COLO829 (cell line): ENCODE results near the gene GPATCH2.

ENCODE experiments used
- DNase-seq: peaks from one replicate; pipeline ENCODE4 v3.0.0; 2012; ENCODE audit warnings: low spot score

Gene GPATCH2

GRCh38 chr1:217577336-217577735, 53.6 kb downstream of the GPATCH2 start:
- DNase-seq, result no peak

- no peak for DNase-seq
Measured at GRCh38 chr1:217574265-217574949, 56.5 kb downstream of the GPATCH2 start.

- DNase-seq, result no peak
Measured at GRCh38 chr1:217569021-217569420, 61.9 kb downstream of the GPATCH2 start.

GRCh38 chr1:217568200-217568599, 62.7 kb downstream of the GPATCH2 start:
- DNase-seq, result no peak

GRCh38 chr1:217564833-217565232, 66.1 kb downstream of the GPATCH2 start:
- no peak for DNase-seq

- no peak for DNase-seq
Measured at GRCh38 chr1:217564207-217564606, 66.7 kb downstream of the GPATCH2 start.

- no peak for DNase-seq
Measured at GRCh38 chr1:217563179-217563578, 67.7 kb downstream of the GPATCH2 start.

GRCh38 chr1:217562229-217562878, 68.5 kb downstream of the GPATCH2 start:
- DNase-seq, result peak; percentile 57

- DNase-seq, result no peak
Measured at GRCh38 chr1:217561446-217561845, 69.4 kb downstream of the GPATCH2 start.

GRCh38 chr1:217554849-217555248, 76.0 kb downstream of the GPATCH2 start:
- DNase-seq, result no peak

GRCh38 chr1:217553949-217554509, 76.9 kb downstream of the GPATCH2 start:
- DNase-seq, result no peak

- no peak for DNase-seq
Measured at GRCh38 chr1:217552339-217552951, 78.4 kb downstream of the GPATCH2 start.

GRCh38 chr1:217542837-217543236, 88.1 kb downstream of the GPATCH2 start:
- DNase-seq, result no peak

- no peak for DNase-seq
Measured at GRCh38 chr1:217542136-217542777, 88.6 kb downstream of the GPATCH2 start.

GRCh38 chr1:217540321-217540720, 90.6 kb downstream of the GPATCH2 start:
- DNase-seq, result peak; percentile 30

GRCh38 chr1:217539510-217539909, 91.4 kb downstream of the GPATCH2 start:
- DNase-seq, result no peak

GRCh38 chr1:217535601-217536377, 95.1 kb downstream of the GPATCH2 start:
- DNase-seq, result peak; percentile 69

- DNase-seq, result no peak
Measured at GRCh38 chr1:217534566-217534965, 96.3 kb downstream of the GPATCH2 start.

GRCh38 chr1:217528271-217528670, 102.6 kb downstream of the GPATCH2 start:
- no peak for DNase-seq

GRCh38 chr1:217527151-217527550, 103.7 kb downstream of the GPATCH2 start:
- DNase-seq, result no peak

GRCh38 chr1:217526636-217527035, 104.3 kb downstream of the GPATCH2 start:
- DNase-seq, result no peak
